LHCN-M2 (cell line): ENCODE measurements around the gene FASTKD3. TPM values are rescaled to one million over a fixed set of nuclear protein-coding genes. Genes with fewer than 3 reads are reported as not detected.

Experiments used
- total RNA-seq: library from RNA; depleted of rRNA; stranded (reverse); fragments of >200 nt; gene quantifications from 2 replicates; pipeline ENCODE4 v1.2.3, GENCODE V29; 2014; rRNA removed

Gene FASTKD3
- total RNA-seq, 1 experiment from 2014 or later = 12.5 TPM

Other genes starting within 250 kb of the FASTKD3 start
- gene CFAP90, start 17.9 kb downstream of the FASTKD3 start, total RNA-seq = 0.26 TPM in 1 of 2 replicates, not detected in the other
- gene MTRR, start 117 bp upstream of the FASTKD3 start, total RNA-seq = 36.7 and 38.4 TPM in 2 replicates